HUES48 (cell line): Measurements from ENCODE around the gene CDK5RAP2.

Experiments
- H3K27ac ChIP-seq: one replicate; pipeline ENCODE4 v1.7.0; 2013; ENCODE audit warnings: low read depth, low read length, inconsistent platforms
- H3K27me3 ChIP-seq: 2 replicates; pipeline ENCODE4 v1.6.1; 2013; ENCODE audit warnings: mild to moderate bottlenecking, low read length; ENCODE audit not compliant: control insufficient read depth, insufficient read depth
- H3K36me3 ChIP-seq: 2 replicates; pipeline ENCODE4 v1.6.1; 2013; ENCODE audit warnings: low read length; ENCODE audit not compliant: control insufficient read depth, insufficient read depth
- H3K4me1 ChIP-seq: 2 replicates; pipeline ENCODE4 v1.6.1; 2013; ENCODE audit warnings: mild to moderate bottlenecking, low read length; ENCODE audit not compliant: control insufficient read depth, insufficient read depth
- H3K4me3 ChIP-seq: 2 replicates; pipeline ENCODE4 v1.5.1; 2013; ENCODE audit warnings: mild to moderate bottlenecking, low read depth, low read length
- H3K9ac ChIP-seq: 2 replicates; pipeline ENCODE4 v1.6.1; 2013; ENCODE audit warnings: mild to moderate bottlenecking, low read depth, low read length, moderate library complexity
- H3K9me3 ChIP-seq: 2 replicates; pipeline ENCODE4 v1.6.1; 2013; ENCODE audit warnings: low read length; ENCODE audit not compliant: control insufficient read depth, insufficient read depth

Gene CDK5RAP2

DNA sequence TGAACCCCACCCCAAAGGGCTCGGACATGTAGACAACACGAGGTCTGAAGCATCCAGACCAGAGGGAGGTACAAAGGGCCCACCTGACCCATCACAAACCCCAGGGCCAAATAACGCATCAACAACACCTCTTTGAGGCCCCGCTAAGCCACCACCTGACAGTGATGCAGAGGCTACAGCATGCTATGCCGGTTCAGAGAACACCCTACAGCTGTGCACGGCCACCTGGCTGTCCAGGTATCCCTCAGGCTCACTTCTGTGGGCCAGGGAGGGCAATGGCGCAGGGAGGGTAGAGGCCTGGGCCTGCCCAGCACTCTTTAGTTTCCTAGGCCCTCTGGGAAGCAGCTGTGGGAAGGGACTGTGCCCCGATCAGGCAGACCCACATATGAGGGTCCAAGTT lies 190.1 kb downstream of the CDK5RAP2 start:
- H3K4me1 ChIP-seq: no peaks in the 10 kb centered on the region
- H3K9me3 ChIP-seq: no peaks in the 10 kb centered on the region
- H3K27ac ChIP-seq: no peak overlapping the region
- H3K4me3 ChIP-seq: no peak overlapping the region
- no peak overlapping the region for H3K9ac ChIP-seq
- peaks cover 66% of the 10 kb centered on the region for H3K36me3 ChIP-seq
- H3K27me3 ChIP-seq: no peaks in the 10 kb centered on the region

DNA sequence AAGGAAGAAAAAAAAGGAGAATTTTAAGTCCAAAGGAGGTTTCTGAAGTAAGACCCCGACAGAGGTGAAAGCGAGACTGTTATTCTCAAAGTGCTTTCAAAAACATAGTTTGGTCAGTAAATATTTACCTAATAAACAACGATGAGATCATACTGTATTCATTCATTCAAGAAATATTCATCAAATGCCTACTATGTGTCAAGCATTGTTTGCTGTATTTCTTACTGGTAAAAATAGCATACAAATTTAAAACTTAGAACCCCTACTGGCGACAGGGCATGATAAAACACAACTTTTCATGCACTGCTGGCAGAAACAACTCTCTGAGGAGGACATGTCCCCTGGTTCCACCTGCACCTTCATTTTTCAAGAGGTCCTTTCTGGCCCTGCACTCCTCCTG lies 190.7 kb downstream of the CDK5RAP2 start:
- H3K27ac ChIP-seq: no peak overlapping the region
- H3K27me3 ChIP-seq: no peaks in the 10 kb centered on the region
- H3K9me3 ChIP-seq: no peaks in the 10 kb centered on the region
- no peak overlapping the region for H3K9ac ChIP-seq
- no peaks in the 10 kb centered on the region for H3K4me1 ChIP-seq
- peaks cover 61% of the 10 kb centered on the region for H3K36me3 ChIP-seq
- no peak overlapping the region for H3K4me3 ChIP-seq

DNA sequence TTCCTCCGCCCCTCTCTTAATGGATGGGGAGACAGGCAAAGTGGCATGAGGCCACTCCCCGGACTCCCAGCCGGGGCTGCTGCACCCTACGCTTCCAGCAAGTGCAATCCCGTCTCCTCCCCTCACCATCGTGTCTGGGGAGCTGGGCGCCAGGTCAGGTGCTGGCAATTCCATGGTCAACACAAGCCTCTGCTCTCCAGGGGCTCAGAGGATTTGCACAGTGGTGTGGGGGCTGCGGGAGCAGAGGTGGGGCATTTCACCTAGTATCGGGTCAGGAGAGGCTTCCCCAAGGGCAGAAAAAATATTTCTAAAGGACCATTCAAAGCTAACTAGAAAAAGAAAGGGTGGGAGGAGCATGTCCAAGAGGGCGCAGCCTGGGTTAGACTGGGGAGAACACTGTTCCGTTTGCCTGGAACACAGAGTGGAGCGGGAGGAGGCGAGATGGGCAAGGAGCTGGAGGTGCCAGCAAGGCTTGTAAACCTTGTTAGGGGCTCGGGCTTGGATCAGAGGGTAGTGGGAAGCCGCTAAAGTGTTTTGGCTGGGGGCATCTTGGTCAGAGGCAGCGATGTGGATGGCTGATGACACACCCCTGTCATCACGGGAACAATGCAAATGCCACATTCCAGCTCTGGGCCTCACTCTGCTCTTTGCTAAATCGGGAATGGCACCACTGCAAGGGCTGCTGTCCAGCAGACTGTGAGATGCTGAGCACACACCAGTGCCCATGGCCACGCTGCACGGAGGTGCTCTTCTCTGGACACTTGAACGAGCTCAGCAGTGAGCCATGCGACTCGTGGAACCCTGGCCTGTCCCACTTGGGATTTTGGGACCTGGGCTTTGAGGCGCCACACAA lies 191.7 kb downstream of the CDK5RAP2 start:
- Histone ChIP-seq H3K9ac (no peak overlapping the region), H3K4me1 (no peaks in the 10 kb centered on the region; the same call in 1 of the 2 replicates), H3K27ac (no peak overlapping the region), H3K27me3 (no peaks in the 10 kb centered on the region), H3K4me3 (no peak overlapping the region), H3K36me3 (peaks cover 50% of the 10 kb centered on the region), H3K9me3 (no peaks in the 10 kb centered on the region)

DNA sequence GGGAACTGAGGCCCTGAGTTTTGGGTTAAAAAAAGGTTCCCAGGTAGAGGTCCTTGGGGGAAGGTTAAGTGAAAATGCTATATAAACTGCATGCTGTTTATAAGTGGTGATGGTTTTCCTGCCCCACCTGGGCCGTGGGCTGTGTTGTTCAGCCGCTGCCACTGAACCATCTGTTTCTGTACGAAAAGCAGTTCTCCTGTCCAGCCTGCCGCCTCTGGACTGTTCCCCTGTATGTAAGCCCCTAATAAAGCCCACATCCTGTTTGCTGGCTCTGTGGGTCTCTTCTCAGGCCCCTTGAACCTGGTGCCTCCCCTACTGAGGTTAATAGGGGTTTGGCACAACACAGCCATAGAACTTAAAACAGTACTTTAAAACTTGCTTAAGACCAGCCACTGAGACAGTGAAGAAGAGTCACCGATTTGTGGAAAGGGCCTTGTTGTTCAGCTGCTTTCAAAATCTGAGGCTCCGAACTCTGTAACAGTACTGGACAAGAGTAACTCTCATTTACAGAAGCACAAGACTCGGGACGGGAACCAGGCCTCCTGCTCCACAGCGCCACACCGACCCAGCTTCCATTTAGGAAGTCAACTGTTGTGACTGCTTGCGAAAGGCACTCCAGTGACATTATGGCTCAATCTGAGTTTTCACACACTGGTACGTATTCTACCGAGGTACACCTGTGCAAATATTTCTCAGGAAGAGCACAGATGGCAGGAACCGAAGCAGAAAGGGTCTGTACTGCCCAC lies 192.5 kb downstream of the CDK5RAP2 start:
- H3K27ac ChIP-seq: no peak overlapping the region
- no peaks in the 10 kb centered on the region for H3K9me3 ChIP-seq
- no peak overlapping the region for H3K4me3 ChIP-seq
- H3K4me1 ChIP-seq: no peaks in the 10 kb centered on the region; the same call in 1 of the 2 replicates
- H3K27me3 ChIP-seq: no peaks in the 10 kb centered on the region
- H3K9ac ChIP-seq: no peak overlapping the region
- H3K36me3 ChIP-seq: peaks cover 42% of the 10 kb centered on the region

DNA sequence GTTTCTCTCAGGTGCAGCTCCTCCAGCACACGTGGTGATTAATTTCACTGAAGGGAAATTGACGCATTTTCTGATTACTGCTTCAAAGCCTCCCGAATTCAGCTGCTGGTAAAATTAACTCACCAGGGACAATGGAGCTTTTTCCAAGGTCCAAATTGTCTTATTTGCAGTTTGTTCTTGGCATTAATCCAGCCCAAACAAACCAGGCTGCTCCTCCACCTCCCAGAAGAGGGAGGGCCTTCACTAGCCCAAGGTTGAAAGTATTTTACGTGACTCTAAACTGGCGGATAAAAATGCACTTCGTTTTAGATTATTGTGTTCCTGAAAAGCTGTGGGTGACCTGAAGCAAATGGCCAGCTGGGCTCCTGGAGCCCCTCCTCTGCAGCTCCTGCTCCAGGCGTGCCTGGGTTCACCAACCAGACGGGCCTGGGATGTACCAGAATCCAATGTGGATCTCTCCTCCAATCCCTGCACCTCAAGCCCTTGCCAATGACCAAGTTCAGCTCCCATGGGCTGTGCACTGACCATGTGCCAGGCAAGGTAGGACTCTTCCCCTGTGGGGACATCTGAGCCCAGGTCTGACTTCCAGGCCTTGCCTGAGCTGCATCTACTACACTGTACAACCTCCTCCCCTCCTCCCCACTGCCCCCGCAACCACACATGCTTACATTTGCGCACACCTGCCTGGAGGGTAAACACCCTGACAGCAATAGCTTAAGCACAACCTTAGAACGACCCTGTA lies 193.4 kb downstream of the CDK5RAP2 start:
- no peaks in the 10 kb centered on the region for H3K9me3 ChIP-seq
- no peak overlapping the region for H3K9ac ChIP-seq
- H3K27me3 ChIP-seq: no peaks in the 10 kb centered on the region
- no peak overlapping the region for H3K27ac ChIP-seq
- peaks cover 33% of the 10 kb centered on the region for H3K36me3 ChIP-seq
- H3K4me3 ChIP-seq: no peak overlapping the region
- H3K4me1 ChIP-seq: no peaks in the 10 kb centered on the region; the same call in 1 of the 2 replicates

DNA sequence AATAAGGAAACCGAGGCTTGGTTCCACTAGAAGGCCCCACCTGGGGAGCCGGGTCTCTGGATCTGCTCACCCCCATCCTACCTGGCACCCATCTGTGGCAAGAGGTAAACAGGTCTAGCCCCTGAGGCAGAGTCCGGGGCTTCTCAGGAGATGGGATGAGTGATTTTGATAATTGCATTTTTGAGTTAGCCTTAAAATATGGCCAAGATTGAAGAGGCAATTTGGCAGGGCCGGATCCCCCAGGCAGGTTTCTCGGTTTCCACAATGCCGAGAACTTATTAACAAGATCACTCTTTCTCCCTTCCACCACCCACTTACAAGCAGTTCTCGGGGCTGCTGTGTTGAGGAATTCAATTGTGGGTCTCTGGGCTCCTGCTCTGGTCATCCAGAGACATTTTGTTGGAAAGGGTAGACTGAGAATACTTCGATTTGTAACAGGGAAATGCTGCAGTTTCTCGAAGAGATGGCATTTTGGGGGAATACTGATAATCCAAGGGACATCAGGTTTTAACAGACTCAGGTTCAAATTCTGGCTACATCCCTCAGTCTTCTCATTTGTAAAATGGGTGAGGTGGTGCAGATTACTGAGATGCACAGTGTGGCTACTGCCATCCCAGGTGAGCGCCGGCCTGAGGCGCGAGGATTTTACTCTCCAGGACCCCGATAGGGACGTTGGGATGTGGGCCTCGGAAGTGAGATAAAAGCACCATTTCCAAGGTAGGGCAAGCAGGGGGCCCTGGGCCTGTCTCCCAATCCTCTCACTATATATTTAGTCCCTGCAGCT lies 194.2 kb downstream of the CDK5RAP2 start:
- H3K4me3 ChIP-seq: no peak overlapping the region
- H3K36me3 ChIP-seq: peaks cover 25% of the 10 kb centered on the region
- no peaks in the 10 kb centered on the region for H3K9me3 ChIP-seq
- H3K27me3 ChIP-seq: no peaks in the 10 kb centered on the region
- H3K9ac ChIP-seq: no peak overlapping the region
- no peaks in the 10 kb centered on the region; the same call in 1 of the 2 replicates for H3K4me1 ChIP-seq
- no peak overlapping the region for H3K27ac ChIP-seq

DNA sequence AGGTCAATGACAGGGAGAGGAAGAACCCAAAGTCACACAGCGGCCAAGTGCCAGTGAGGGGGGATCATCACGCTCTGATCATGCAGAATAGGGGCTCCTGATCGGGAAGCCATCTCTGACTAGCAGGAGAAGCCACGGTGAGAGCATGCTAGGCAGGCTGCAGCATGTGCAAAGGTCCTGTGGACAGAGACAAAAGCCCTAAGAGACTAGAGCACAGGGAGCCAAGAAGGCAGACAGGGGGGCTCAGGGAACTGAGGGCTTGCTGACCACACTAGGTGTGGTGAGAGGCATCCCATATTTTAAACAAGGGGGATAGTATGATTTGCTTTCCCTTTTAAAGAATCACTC lies 195.1 kb downstream of the CDK5RAP2 start:
- Histone ChIP-seq H3K4me3 (no peak overlapping the region), H3K4me1 (no peaks in the 10 kb centered on the region; the same call in 1 of the 2 replicates), H3K27ac (no peak overlapping the region), H3K9ac (no peak overlapping the region), H3K27me3 (no peaks in the 10 kb centered on the region), H3K9me3 (no peaks in the 10 kb centered on the region), H3K36me3 (peaks cover 16% of the 10 kb centered on the region)

DNA sequence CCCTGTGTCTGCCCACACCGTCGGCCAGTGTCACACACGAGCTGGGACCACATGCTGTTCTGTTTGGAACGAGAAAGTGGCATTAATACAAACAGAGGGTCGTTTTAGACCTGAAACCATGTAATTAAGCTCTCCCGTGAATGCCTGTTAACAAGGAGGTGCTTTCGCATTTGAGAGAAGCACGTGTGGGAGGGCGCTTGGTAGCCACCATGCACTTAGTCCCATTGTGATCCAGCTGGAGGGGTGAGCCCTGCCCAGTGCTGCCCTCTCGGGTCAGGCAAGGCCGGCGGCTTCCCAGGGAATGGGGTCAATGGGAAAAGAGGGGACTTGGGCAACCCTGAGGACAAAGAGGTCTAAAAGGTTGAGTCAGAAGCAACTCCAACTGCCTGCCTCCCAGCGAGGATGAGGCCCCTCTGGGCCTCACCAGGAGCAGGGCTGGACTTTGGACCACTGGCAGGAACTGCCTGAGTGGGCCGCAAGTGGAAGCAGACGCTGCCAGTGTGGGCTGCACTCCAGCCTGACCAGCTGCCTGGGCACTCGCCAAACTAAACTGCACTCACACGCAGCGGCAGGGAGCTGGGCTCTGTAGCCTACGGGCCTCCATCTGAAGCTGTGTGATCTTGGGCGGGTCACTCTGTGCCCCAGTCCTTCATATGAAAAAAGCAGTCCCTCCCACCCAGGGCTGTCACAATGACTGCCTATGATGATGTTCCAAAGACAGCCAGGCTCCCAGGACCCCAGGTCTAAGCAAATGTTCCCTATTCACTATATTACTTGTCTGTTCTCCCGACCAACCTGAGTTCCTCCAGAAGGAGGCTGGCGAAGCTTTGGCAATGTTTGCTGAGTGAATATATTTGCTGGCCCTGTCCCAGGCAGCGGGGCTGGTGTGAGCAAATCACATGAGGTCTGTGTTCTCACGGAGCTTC lies 195.7 kb downstream of the CDK5RAP2 start:
- Histone ChIP-seq H3K4me3 (no peak overlapping the region), H3K9ac (no peak overlapping the region), H3K27ac (no peak overlapping the region), H3K4me1 (no peaks in the 10 kb centered on the region; the same call in 1 of the 2 replicates), H3K9me3 (no peaks in the 10 kb centered on the region), H3K36me3 (peaks cover 10% of the 10 kb centered on the region), H3K27me3 (no peaks in the 10 kb centered on the region)

DNA sequence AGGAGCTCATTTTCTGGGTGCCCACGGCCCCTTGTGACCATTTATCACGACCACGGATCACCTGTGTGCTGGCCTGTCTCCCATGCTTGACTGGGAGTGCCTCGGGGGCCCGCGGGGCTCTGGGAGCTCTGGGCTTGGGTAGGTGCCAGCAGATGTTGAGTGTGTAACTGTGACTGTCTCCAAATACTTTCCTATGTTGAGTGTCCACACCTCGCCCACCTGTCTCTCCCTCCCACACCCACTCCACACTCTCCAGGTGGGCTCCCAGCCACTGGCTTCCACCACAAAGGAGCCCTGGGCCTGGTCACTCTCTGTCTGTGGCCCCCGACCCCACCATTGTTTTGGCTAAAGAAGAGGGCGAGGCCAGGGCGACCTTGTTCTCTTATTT lies 196.4 kb downstream of the CDK5RAP2 start:
- no peaks in the 10 kb centered on the region; the same call in 1 of the 2 replicates for H3K4me1 ChIP-seq
- peaks cover 4% of the 10 kb centered on the region for H3K36me3 ChIP-seq
- no peaks in the 10 kb centered on the region for H3K9me3 ChIP-seq
- H3K9ac ChIP-seq: no peak overlapping the region
- no peak overlapping the region for H3K27ac ChIP-seq
- H3K4me3 ChIP-seq: no peak overlapping the region
- no peaks in the 10 kb centered on the region for H3K27me3 ChIP-seq
